DOHH2 (cell line): Measurements from ENCODE around the gene LRRC4C.

Source experiments
- H3F3A ChIP-seq: fragments of 200-600 bp; sonication (generic), shearing (Covaris generic); 2 replicates; pipeline ENCODE4 v1.6.0; 2016; ENCODE audit warnings: antibody characterized with exemption, mild to moderate bottlenecking; ENCODE audit not compliant: control insufficient read depth, insufficient read depth
- H3K27ac ChIP-seq: fragments of 200-600 bp; sonication (generic); 2 replicates; pipeline ENCODE4 v1.5.1; 2014; ENCODE audit warnings: low read depth, mild to moderate bottlenecking, low read length, moderate library complexity
- H3K27me3 ChIP-seq: fragments of 200-600 bp; sonication (generic); 2 replicates; pipeline ENCODE4 v1.6.1; 2014; ENCODE audit warnings: mild to moderate bottlenecking, low read length, mixed read lengths; ENCODE audit not compliant: control insufficient read depth
- H3K36me3 ChIP-seq: fragments of 200-600 bp; sonication (generic); 2 replicates; pipeline ENCODE4 v1.6.1; 2014; ENCODE audit warnings: mild to moderate bottlenecking, low read length, moderate library complexity, mixed read lengths; ENCODE audit not compliant: control insufficient read depth
- H3K4me1 ChIP-seq: fragments of 200-600 bp; sonication (generic); 2 replicates; pipeline ENCODE4 v1.6.1; 2014; ENCODE audit warnings: mild to moderate bottlenecking, low read length, mixed read lengths; ENCODE audit not compliant: control insufficient read depth
- H3K4me2 ChIP-seq: fragments of 200-600 bp; sonication (generic); 2 replicates; pipeline ENCODE4 v1.6.0; 2014; ENCODE audit warnings: mild to moderate bottlenecking, low read length, moderate library complexity
- H3K4me3 ChIP-seq: fragments of 200-600 bp; sonication (generic); 2 replicates; pipeline ENCODE4 v1.5.1; 2014; ENCODE audit warnings: mild to moderate bottlenecking, low read length, mixed read lengths
- H3K79me2 ChIP-seq: fragments of 200-600 bp; sonication (generic); 2 replicates; pipeline ENCODE4 v1.6.1; 2014; ENCODE audit warnings: mild to moderate bottlenecking, low read length, mixed read lengths; ENCODE audit not compliant: control insufficient read depth
- H3K9me2 ChIP-seq: fragments of 200-600 bp; sonication (generic); replicated peaks from 2 replicates; pipeline ENCODE4 v1.6.1; 2014; ENCODE audit warnings: mild to moderate bottlenecking, low read length, mixed read lengths; ENCODE audit not compliant: control insufficient read depth
- H3K9me3 ChIP-seq: fragments of 200-600 bp; sonication (generic); 2 replicates; pipeline ENCODE4 v1.6.1; 2014; ENCODE audit warnings: antibody characterized with exemption, low read length, mixed read lengths; ENCODE audit not compliant: control insufficient read depth, insufficient read depth
- H4K20me1 ChIP-seq: fragments of 200-600 bp; sonication (generic); 2 replicates; pipeline ENCODE4 v1.6.0; 2014; ENCODE audit warnings: low read depth, mild to moderate bottlenecking, antibody characterized with exemption, low read length, moderate library complexity; ENCODE audit not compliant: control insufficient read depth, insufficient read depth
- CTCF ChIP-seq: fragments of 200-600 bp; sonication (generic); IDR thresholded peaks from one replicate; pipeline ENCODE4 v1.5.1; 2014; ENCODE audit warnings: antibody characterized with exemption, mild to moderate bottlenecking, low read depth, low read length; ENCODE audit not compliant: poor library complexity, severe bottlenecking
- EZH2phosphoT487 ChIP-seq: fragments of 200-600 bp; sonication (generic); IDR thresholded peaks from 2 replicates; pipeline ENCODE4 v1.6.1; 2017; ENCODE audit warnings: borderline replicate concordance, mild to moderate bottlenecking, antibody characterized with exemption, low read length, moderate library complexity, mixed read lengths

LRRC4C gene

DNA sequence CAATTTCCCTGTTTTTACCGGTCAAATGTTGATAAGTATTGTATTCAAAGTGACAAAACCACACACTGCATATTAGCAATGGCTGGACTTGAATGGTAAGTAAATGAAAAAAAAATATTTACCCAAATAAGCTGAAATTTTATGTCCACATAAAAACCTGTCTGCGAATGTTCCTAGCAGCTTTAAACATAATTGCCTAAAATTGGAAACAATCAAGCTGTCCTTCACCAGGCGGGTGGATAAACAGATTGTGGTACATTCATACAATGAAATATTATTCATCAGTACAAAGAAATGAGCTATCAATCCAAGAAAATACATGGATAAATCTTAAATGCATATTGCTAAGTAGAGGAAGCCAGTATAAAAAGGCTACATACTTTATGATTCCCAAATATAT is 1067.8 kb downstream of the LRRC4C start:
- no peak overlapping the region for H3K4me2 ChIP-seq
- no peaks in the 10 kb centered on the region for H4K20me1 ChIP-seq
- H3K27ac ChIP-seq: no peak overlapping the region
- H3K4me3 ChIP-seq: no peak overlapping the region
- H3K9me3 ChIP-seq: no peaks in the 10 kb centered on the region
- H3K79me2 ChIP-seq: no peaks in the 10 kb centered on the region
- H3K9me2 ChIP-seq: no peaks in the 10 kb centered on the region
- H3K36me3 ChIP-seq: no peaks in the 10 kb centered on the region
- TF ChIP-seq EZH2phosphoT487: no peak
- TF ChIP-seq CTCF: no peak
- no peaks in the 10 kb centered on the region for H3K4me1 ChIP-seq
- H3K27me3 ChIP-seq: no peaks in the 10 kb centered on the region
- H3F3A ChIP-seq: no peaks in the 10 kb centered on the region

DNA sequence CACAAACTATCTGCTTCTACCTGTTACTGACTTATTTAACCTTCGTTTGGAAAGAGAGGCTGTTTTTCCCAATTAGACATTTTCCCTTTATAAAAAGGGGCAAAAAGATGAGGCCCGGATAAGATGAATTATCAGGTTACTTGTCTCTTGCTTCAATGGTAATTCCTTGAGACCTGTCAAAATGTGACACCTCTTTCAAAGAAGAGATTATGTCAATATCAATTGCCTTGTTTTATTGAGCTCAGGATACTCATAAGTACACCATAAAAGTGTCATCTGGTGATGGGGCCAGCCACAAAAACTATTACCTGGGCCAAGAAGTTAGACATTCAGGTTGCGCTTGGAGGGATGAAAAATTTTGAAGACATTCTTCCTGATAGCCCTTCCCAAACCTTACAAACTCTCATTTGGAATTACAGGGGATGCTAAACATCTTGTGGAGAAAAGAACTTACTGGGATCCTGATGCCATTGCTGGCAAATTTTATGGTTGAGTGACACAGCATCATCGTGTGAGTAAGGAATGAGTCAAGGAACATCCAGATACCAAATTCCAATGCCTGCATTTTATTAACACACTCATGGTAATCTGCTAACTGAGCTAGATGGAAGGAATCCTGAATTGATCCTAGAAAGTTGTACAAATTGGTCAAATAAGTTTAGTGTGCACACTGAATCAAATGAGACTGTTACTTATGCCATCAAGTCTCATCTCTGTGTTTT is 1071.2 kb downstream of the LRRC4C start:
- Histone ChIP-seq H3K4me3 (no peak overlapping the region), H3K9me2 (no peaks in the 10 kb centered on the region), H3K27ac (no peak overlapping the region), H3K79me2 (no peaks in the 10 kb centered on the region), H3K27me3 (no peaks in the 10 kb centered on the region), H3K4me2 (no peak overlapping the region), H3F3A (no peaks in the 10 kb centered on the region), H3K4me1 (no peaks in the 10 kb centered on the region), H4K20me1 (no peaks in the 10 kb centered on the region), H3K36me3 (no peaks in the 10 kb centered on the region), H3K9me3 (no peaks in the 10 kb centered on the region)
- TF ChIP-seq CTCF: no peak
- TF ChIP-seq EZH2phosphoT487: no peak

GRCh38 chr11:40387240-40387980 is 1072.0 kb downstream of the LRRC4C start:
- Histone ChIP-seq H3K9me3 (no peaks in the 10 kb centered on the region), H4K20me1 (no peaks in the 10 kb centered on the region), H3K27ac (no peak overlapping the region), H3K9me2 (no peaks in the 10 kb centered on the region), H3K36me3 (no peaks in the 10 kb centered on the region), H3K79me2 (no peaks in the 10 kb centered on the region), H3K4me1 (no peaks in the 10 kb centered on the region), H3K4me3 (no peak overlapping the region), H3F3A (no peaks in the 10 kb centered on the region), H3K4me2 (no peak overlapping the region), H3K27me3 (no peaks in the 10 kb centered on the region)
- no peak for TF ChIP-seq CTCF
- no peak for TF ChIP-seq EZH2phosphoT487
